GM12878 (cell line): ENCODE data around the gene CHD6. TPM values are rescaled to one million over a fixed set of nuclear protein-coding genes. Genes with fewer than 3 reads are reported as not detected.

ENCODE experiments used
- ATAC-seq: fragments of 200-7000 bp; cut with Tn5 transposase; 3 replicates; pipeline ENCODE4 v1.9.1; 2020; ENCODE audit warnings: mild to moderate bottlenecking, moderate library complexity
- BruUV-seq: library from RNA; stranded (reverse); fragments of 400-500 nt; replicated peaks from 2 replicates; lab custom pipeline; 2021; lab: Mats Ljungman, UMichigan
- CTCF ChIA-PET: fragments of 300-600 bp; sonication (Branson Sonifier 250); formaldehyde crosslinking; extraction: SDS; loops from one replicate; lab custom pipeline; 2021; ENCODE audit warnings: inconsistent platforms; lab: Yijun Ruan, JAX
- POLR2A ChIA-PET: fragments of 350-600 bp; formaldehyde crosslinking; extraction: SDS; loops from one replicate; lab custom pipeline; 2021; ENCODE audit warnings: inconsistent platforms; lab: Charles Lee
- RAD21 ChIA-PET: fragments of 300-600 bp; sonication (Branson Sonifier 250); formaldehyde crosslinking; loops from one replicate; lab custom pipeline; 2023; ENCODE audit warnings: antibody characterized with exemption; ENCODE audit not compliant: unreplicated experiment; lab: Charles Lee
- SMC1A ChIA-PET: fragments of 300-600 bp; sonication (Branson Sonifier 250); formaldehyde crosslinking; loops from one replicate; lab custom pipeline; 2023; ENCODE audit not compliant: unreplicated experiment, uncharacterized antibody; lab: Charles Lee
- DNase-seq: peaks from one replicate; pipeline ENCODE4 v3.0.0-alpha.2; 2011; ENCODE audit warnings: low read depth, low spot score
- FAIRE-seq: peaks from 3 replicates; lab custom pipeline; 2011; peaks lifted over from hg19 to GRCh38; lab: Jason Lieb, UNC
- H2AFZ ChIP-seq: 2 replicates; pipeline ENCODE4 v1.6.0; 2011; ENCODE audit warnings: low read depth, low read length, control low read depth; ENCODE audit not compliant: control insufficient read depth
- H3K27ac ChIP-seq: 2 replicates; pipeline ENCODE4 v1.5.1; 2011; ENCODE audit warnings: control low read depth; ENCODE audit not compliant: control insufficient read depth, insufficient read depth
- H3K27me3 ChIP-seq, 2 experiments: replicated peaks in 1 of 2; 2 replicates each; pipeline versions ENCODE4 v1.6.0 to v1.6.1; 2011; ENCODE audit warnings: low read length in 1 of 2; ENCODE audit not compliant: control insufficient read depth in 2 of 2, insufficient read depth in 2 of 2
- H3K36me3 ChIP-seq, 2 experiments: 2 replicates each; pipeline ENCODE4 v1.5.1; 2011; ENCODE audit warnings: low read length in 1 of 2; ENCODE audit not compliant: control insufficient read depth in 2 of 2, insufficient read depth in 2 of 2
- H3K4me1 ChIP-seq: 2 replicates; pipeline ENCODE4 v1.6.1; 2011; ENCODE audit warnings: mild to moderate bottlenecking, low read length, moderate library complexity, mixed read lengths; ENCODE audit not compliant: control insufficient read depth, insufficient read depth
- H3K4me2 ChIP-seq: 2 replicates; pipeline ENCODE4 v1.6.0; 2011; ENCODE audit warnings: control low read depth; ENCODE audit not compliant: control insufficient read depth, insufficient read depth
- H3K4me3 ChIP-seq: fragments of 200-600 bp; sonication (generic); 2 replicates; pipeline ENCODE4 v1.5.1; 2016
- H3K79me2 ChIP-seq: 2 replicates; pipeline ENCODE4 v1.6.0; 2011; ENCODE audit warnings: low read length; ENCODE audit not compliant: control insufficient read depth, insufficient read depth
- H3K9ac ChIP-seq: 2 replicates; pipeline ENCODE4 v1.8.0; 2011; ENCODE audit warnings: low read length, control low read depth, mixed read lengths; ENCODE audit not compliant: control insufficient read depth, insufficient read depth
- H3K9me3 ChIP-seq: replicated peaks from 3 replicates; pipeline ENCODE4 v1.5.1; 2011; ENCODE audit warnings: mild to moderate bottlenecking, low read length; ENCODE audit not compliant: control insufficient read depth, insufficient read depth
- H4K20me1 ChIP-seq: 2 replicates; pipeline ENCODE4 v1.6.0; 2011; ENCODE audit not compliant: control insufficient read depth, insufficient read depth
- CREB1 ChIP-seq: IDR thresholded peaks from 2 replicates; pipeline ENCODE4 v1.6.1; 2012; ENCODE audit warnings: low read depth, mild to moderate bottlenecking, inconsistent platforms
- KDM1A ChIP-seq: fragments of 200-600 bp; sonication (generic); IDR thresholded peaks from 2 replicates; pipeline ENCODE4 v1.6.1; 2016; ENCODE audit warnings: borderline replicate concordance
- MAX ChIP-seq: IDR thresholded peaks from 2 replicates; pipeline ENCODE4 v1.6.1; 2012; ENCODE audit warnings: low read depth, low read length, improper control_type of control experiment
- NFYB ChIP-seq: IDR thresholded peaks from 2 replicates; pipeline ENCODE4 v1.6.1; 2011; ENCODE audit warnings: low read depth, mild to moderate bottlenecking, low read length, improper control_type of control experiment, moderate library complexity; ENCODE audit not compliant: insufficient read depth
- PKNOX1 ChIP-seq: fragments of 450-650 bp; IDR thresholded peaks from 2 replicates; pipeline ENCODE4 v1.6.1; 2016; ENCODE audit warnings: mild to moderate bottlenecking
- RFX5 ChIP-seq: IDR thresholded peaks from 2 replicates; pipeline ENCODE4 v1.6.1; 2011; ENCODE audit warnings: low read depth, low read length, improper control_type of control experiment
- SPI1 ChIP-seq: IDR thresholded peaks from 2 replicates; pipeline ENCODE4 v1.6.1; 2011; ENCODE audit warnings: low read depth, mild to moderate bottlenecking, low read length, moderate library complexity, borderline replicate concordance; ENCODE audit not compliant: insufficient read depth
- SRF ChIP-seq, 2 experiments: IDR thresholded peaks; 2 replicates each; pipeline ENCODE4 v1.6.1; 2011; ENCODE audit warnings: low read depth in 2 of 2, low read length in 2 of 2, mild to moderate bottlenecking in 1 of 2, moderate library complexity in 1 of 2
- USF2 ChIP-seq: IDR thresholded peaks from 2 replicates; pipeline ENCODE4 v1.6.1; 2011; ENCODE audit warnings: low read depth, low read length, improper control_type of control experiment, borderline replicate concordance
- ZBTB11 ChIP-seq: fragments of 450-650 bp; formaldehyde crosslinking; IDR thresholded peaks from 2 replicates; pipeline ENCODE4 v1.5.0; 2022; ENCODE audit warnings: mild to moderate bottlenecking, missing genetic modification characterization
- WGBS: methylation state at CpG from one replicate; pipeline ENCODE4 v1.1.6; 2016; ENCODE audit warnings: low lambda C conversion rate; ENCODE audit not compliant: insufficient replicate concordance, insufficient coverage; ENCODE audit errors: missing lambda C conversion rate; 5-methylcytosine and 5-hydroxymethylcytosine counted together
- in situ Hi-C: fragments of 300-500 bp; cut with MboI; formaldehyde crosslinking; loops from 9 replicates; pipeline ENCODE4 v1.14.3; 2018; ENCODE audit warnings: mixed read lengths
- intact Hi-C: fragments of 100-400 bp; cut with micrococcal nuclease; formaldehyde crosslinking; loops from one replicate; pipeline ENCODE4 v1.14.2; 2022; ENCODE audit not compliant: unreplicated experiment
- polyA plus RNA-seq, 11 experiments: library from polyadenylated mRNA; depleted of rRNA in 4 of 11; unstranded in 6 of 11; stranded (reverse) in 5 of 11; fragments of >200 nt; fragmentation: Nextera tagmentation in 4 of 11; fragmentation: Illumina TruSeq in 1 of 11; extraction: Ambion mirVana in 4 of 11; extraction: Trizol in 1 of 11; gene quantifications; 1 replicate in 1 of 11; 2 replicates in 10 of 11; pipeline versions ENCODE4 v1.2.1 to v1.2.3, GENCODE V29; 2011 to 2016; ENCODE audit warnings: inconsistent platforms in 2 of 11, missing spikeins in 2 of 11, low read depth in 1 of 11
- total RNA-seq, 4 experiments: library from RNA; depleted of rRNA in 3 of 4; stranded (reverse); fragments of >200 nt in 3 of 4; fragmentation: Illumina TruSeq in 1 of 4; extraction: Trizol in 1 of 4; gene quantifications; 2 replicates each; pipeline versions ENCODE4 v1.2.1 to v1.2.3, GENCODE V29; 2013 to 2021

CHD6 gene
- total and polyA plus RNA-seq, 10 of the 15 experiments (the other 5 are each of a cell fraction or from before 2014, with no cell fraction given): 4.3 to 25.5 (median 17.1) TPM

- no peak for FAIRE-seq
Measured at GRCh38 chr20:41540918-41541317, 77.3 kb downstream of the CHD6 start.

GRCh38 chr20:41540459-41540858 is 77.7 kb downstream of the CHD6 start:
- intact Hi-C loops (no loop called here), in situ Hi-C loops (no loop called here)
- RAD21 ChIA-PET: no interaction called here
- no peaks in the 10 kb centered on the region; a peak in 1 of 4 replicates for H3K36me3 ChIP-seq
- DNase-seq (no peak), FAIRE-seq (no peak), ATAC-seq (no peak)
- CTCF ChIA-PET: interaction anchor here (0.6 to 0.7 kb wide), 3 partner anchors 22 to 101 kb away, joined by 3 to 4 read pairs (median 3); no protein-coding TSS in a partner anchor
- H3K79me2 ChIP-seq: no peaks in the 10 kb centered on the region
- H4K20me1 ChIP-seq: no peaks in the 10 kb centered on the region
- SMC1A ChIA-PET: interaction anchor here (0.6 to 1.6 kb wide), 8 partner anchors 12 to 109 kb away, joined by 3 to 6 read pairs (median 3); no protein-coding TSS in a partner anchor
- no peak overlapping the region for H3K4me3 ChIP-seq
- peaks cover 2% of the 10 kb centered on the region; the same call in 2 of the 3 replicates for H3K9me3 ChIP-seq
- no peaks in the 10 kb centered on the region for H3K27me3 ChIP-seq
- POLR2A ChIA-PET: no interaction called here
- no TSS peak for BruUV-seq
- TF ChIP-seq SPI1 (no peak), CREB1 (no peak), MAX (no peak), PKNOX1 (no peak), KDM1A (no peak), RFX5 (no peak), ZBTB11 (CRISPR knock-in tag) (no peak)
- H3K27ac ChIP-seq: no peak overlapping the region
- H3K4me2 ChIP-seq: no peak overlapping the region
- no peak overlapping the region for H3K9ac ChIP-seq
- no peaks in the 10 kb centered on the region for H3K4me1 ChIP-seq
- no peak overlapping the region for H2AFZ ChIP-seq
- WGBS: 63% methylated on average over 3 of the region's 3 CpGs

More at GRCh38 chr20:41540918-41541317, 77.3 kb downstream of the CHD6 start:
- ChIA-PET SMC1A (interaction anchor here (0.8 to 1.6 kb wide), 7 partner anchors 12 to 108 kb away, joined by 3 to 6 read pairs (median 3); no protein-coding TSS in a partner anchor), POLR2A (no interaction called here)
- peaks cover 2% of the 10 kb centered on the region; the same call in 2 of the 3 replicates for H3K9me3 ChIP-seq
- H3K4me3 ChIP-seq: no peak overlapping the region
- H3K9ac ChIP-seq: no peak overlapping the region
- intact Hi-C loops: no loop called here
- no TSS peak for BruUV-seq
- H3K79me2 ChIP-seq: no peaks in the 10 kb centered on the region
- H3K36me3 ChIP-seq: no peaks in the 10 kb centered on the region; a peak in 1 of 4 replicates
- H3K4me1 ChIP-seq: no peaks in the 10 kb centered on the region
- no peak overlapping the region for H3K27ac ChIP-seq
- H3K4me2 ChIP-seq: no peak overlapping the region
- in situ Hi-C loops: no loop called here
- DNase-seq (no peak), ATAC-seq (no peak)
- no peak for TF ChIP-seq USF2
- no peak for TF ChIP-seq SRF (IDR thresholded peaks at IDR 0.05; ENCODE audit: low read depth in 2 of 2, low read length in 2 of 2)
- TF ChIP-seq NFYB: no peak
- TF ChIP-seq, all 136 proteins: peak for 0
- 67% methylated on average over 4 of the region's 4 CpGs for WGBS
- CTCF ChIA-PET: interaction anchor here (0.6 to 0.7 kb wide), 3 partner anchors 21 to 101 kb away, joined by 3 to 4 read pairs (median 3); no protein-coding TSS in a partner anchor
- Histone ChIP-seq H3K27me3 (no peaks in the 10 kb centered on the region), H4K20me1 (no peaks in the 10 kb centered on the region), H2AFZ (no peak overlapping the region)
- RAD21 ChIA-PET: no interaction called here
